OCI-LY1 (cell line): Measurements from ENCODE around the gene INPP5A.

Experiments used
- H2AFZ ChIP-seq: fragments of 200-600 bp; sonication (generic), shearing (Covaris generic); 2 replicates; pipeline ENCODE4 v1.6.0; 2014; ENCODE audit warnings: antibody characterized with exemption, mild to moderate bottlenecking, low read length
- H3F3A ChIP-seq: fragments of 200-600 bp; sonication (generic), shearing (Covaris generic); 2 replicates; pipeline ENCODE4 v1.6.0; 2014; ENCODE audit warnings: mild to moderate bottlenecking, antibody characterized with exemption, low read length, moderate library complexity; ENCODE audit not compliant: insufficient read depth
- H3K27ac ChIP-seq: fragments of 200-600 bp; sonication (generic); 2 replicates; pipeline ENCODE4 v1.5.1; 2014; ENCODE audit warnings: low read length, mixed run types, mild to moderate bottlenecking, low read depth; ENCODE audit not compliant: poor library complexity, severe bottlenecking
- H3K27me3 ChIP-seq: fragments of 200-600 bp; sonication (generic); 2 replicates; pipeline ENCODE4 v1.6.0; 2014; ENCODE audit warnings: antibody characterized with exemption, mild to moderate bottlenecking, low read length, moderate library complexity; ENCODE audit not compliant: insufficient read depth
- H3K36me3 ChIP-seq: fragments of 200-600 bp; sonication (generic); 2 replicates; pipeline ENCODE4 v1.6.1; 2014; ENCODE audit warnings: mild to moderate bottlenecking, antibody characterized with exemption, low read length, moderate library complexity, mixed read lengths; ENCODE audit not compliant: insufficient read depth
- H3K4me1 ChIP-seq: fragments of 200-600 bp; sonication (generic); 2 replicates; pipeline ENCODE4 v1.5.1; 2014; ENCODE audit warnings: mild to moderate bottlenecking, low read length, moderate library complexity; ENCODE audit not compliant: insufficient read depth, severe bottlenecking
- H3K4me2 ChIP-seq: fragments of 200-600 bp; sonication (generic), shearing (Covaris generic); 2 replicates; pipeline ENCODE4 v1.6.1; 2014; ENCODE audit warnings: low read length
- H3K4me3 ChIP-seq: fragments of 200-600 bp; sonication (generic); 2 replicates; pipeline ENCODE4 v1.5.1; 2014; ENCODE audit warnings: low read length, low read depth, mild to moderate bottlenecking, mixed read lengths; ENCODE audit not compliant: poor library complexity, severe bottlenecking
- H3K79me2 ChIP-seq: fragments of 200-600 bp; shearing (Covaris generic); 2 replicates; pipeline ENCODE4 v1.6.1; 2016; ENCODE audit warnings: mixed run types, low read length, mixed read lengths; ENCODE audit not compliant: insufficient read depth
- H3K9ac ChIP-seq: fragments of 200-600 bp; sonication (generic), shearing (Covaris generic); 2 replicates; pipeline ENCODE4 v1.6.1; 2014; ENCODE audit warnings: mild to moderate bottlenecking, low read length, mixed read lengths
- H3K9me2 ChIP-seq: fragments of 200-600 bp; sonication (generic), shearing (Covaris generic); 2 replicates; pipeline ENCODE4 v1.6.1; 2014; ENCODE audit warnings: low read depth, mild to moderate bottlenecking, low read length, mixed read lengths
- H3K9me3 ChIP-seq: fragments of 200-600 bp; shearing (Covaris generic); 2 replicates; pipeline ENCODE4 v1.6.1; 2014; ENCODE audit warnings: low read length, mixed read lengths
- H4K20me1 ChIP-seq: fragments of 200-600 bp; sonication (generic), shearing (Covaris generic); 2 replicates; pipeline ENCODE4 v1.6.0; 2016; ENCODE audit warnings: mild to moderate bottlenecking, low read length; ENCODE audit not compliant: insufficient read depth
- EZH2 ChIP-seq: fragments of 200-600 bp; sonication (generic), shearing (Covaris generic); IDR thresholded peaks from 2 replicates; pipeline ENCODE4 v1.8.0; 2017; ENCODE audit warnings: borderline replicate concordance, mixed run types, mild to moderate bottlenecking, antibody characterized with exemption, low read length, moderate library complexity, mixed read lengths
- TF ChIP-seq, protein P1 (sequence below): fragments of 200-600 bp; sonication (generic), shearing (Covaris generic); IDR thresholded peaks from 2 replicates; pipeline ENCODE4 v1.5.1; 2017; ENCODE audit warnings: mild to moderate bottlenecking, antibody characterized with exemption, low read length, moderate library complexity, mixed read lengths

INPP5A gene

GRCh38 chr10:132749371-132749795, 211.8 kb downstream of the INPP5A start:
- Histone ChIP-seq H3F3A (no peaks in the 10 kb centered on the region), H3K4me1 (no peaks in the 10 kb centered on the region), H3K9me2 (no peaks in the 10 kb centered on the region), H3K4me2 (no peak overlapping the region), H4K20me1 (no peaks in the 10 kb centered on the region), H3K9ac (no peak overlapping the region), H3K36me3 (no peaks in the 10 kb centered on the region), H3K9me3 (no peaks in the 10 kb centered on the region), H3K27ac (no peak overlapping the region), H3K79me2 (no peaks in the 10 kb centered on the region), H3K27me3 (no peaks in the 10 kb centered on the region; the same call in 1 of the 2 replicates), H3K4me3 (no peak overlapping the region), H2AFZ (no peak overlapping the region)
- TF ChIP-seq EZH2, result no peak
- TF ChIP-seq, protein P1, sequence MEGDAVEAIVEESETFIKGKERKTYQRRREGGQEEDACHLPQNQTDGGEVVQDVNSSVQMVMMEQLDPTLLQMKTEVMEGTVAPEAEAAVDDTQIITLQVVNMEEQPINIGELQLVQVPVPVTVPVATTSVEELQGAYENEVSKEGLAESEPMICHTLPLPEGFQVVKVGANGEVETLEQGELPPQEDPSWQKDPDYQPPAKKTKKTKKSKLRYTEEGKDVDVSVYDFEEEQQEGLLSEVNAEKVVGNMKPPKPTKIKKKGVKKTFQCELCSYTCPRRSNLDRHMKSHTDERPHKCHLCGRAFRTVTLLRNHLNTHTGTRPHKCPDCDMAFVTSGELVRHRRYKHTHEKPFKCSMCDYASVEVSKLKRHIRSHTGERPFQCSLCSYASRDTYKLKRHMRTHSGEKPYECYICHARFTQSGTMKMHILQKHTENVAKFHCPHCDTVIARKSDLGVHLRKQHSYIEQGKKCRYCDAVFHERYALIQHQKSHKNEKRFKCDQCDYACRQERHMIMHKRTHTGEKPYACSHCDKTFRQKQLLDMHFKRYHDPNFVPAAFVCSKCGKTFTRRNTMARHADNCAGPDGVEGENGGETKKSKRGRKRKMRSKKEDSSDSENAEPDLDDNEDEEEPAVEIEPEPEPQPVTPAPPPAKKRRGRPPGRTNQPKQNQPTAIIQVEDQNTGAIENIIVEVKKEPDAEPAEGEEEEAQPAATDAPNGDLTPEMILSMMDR, result no peak

- H3K4me1 ChIP-seq, result no peaks in the 10 kb centered on the region
Measured at GRCh38 chr10:132750936-132751335, 213.3 kb downstream of the INPP5A start.

DNA sequence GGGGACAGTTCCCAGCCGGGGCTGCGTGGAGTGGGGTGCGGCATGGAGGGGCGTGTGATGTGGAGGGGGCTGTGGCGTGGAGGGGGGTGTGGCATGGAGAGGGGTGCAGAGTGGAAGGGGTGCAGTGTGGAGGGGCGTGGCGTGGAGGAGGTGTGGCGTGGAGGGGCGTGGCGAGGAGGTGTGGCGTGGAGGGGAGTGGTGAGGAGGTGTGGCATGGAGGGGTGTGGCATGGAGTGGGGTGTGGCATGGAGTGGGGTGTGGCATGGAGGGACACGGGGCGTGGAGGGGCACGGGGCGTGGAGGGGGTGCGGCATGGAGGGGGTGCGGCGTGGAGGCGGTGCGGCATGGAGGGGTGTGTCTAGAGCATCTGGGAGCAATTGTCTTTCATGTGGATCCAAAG, 214.8 kb downstream of the INPP5A start:
- Histone ChIP-seq H2AFZ (no peak overlapping the region), H3K4me2 (no peak overlapping the region), H3F3A (no peaks in the 10 kb centered on the region), H3K27me3 (no peaks in the 10 kb centered on the region; the same call in 1 of the 2 replicates), H3K4me1 (no peaks in the 10 kb centered on the region), H4K20me1 (no peaks in the 10 kb centered on the region), H3K79me2 (no peaks in the 10 kb centered on the region), H3K9ac (no peak overlapping the region), H3K9me3 (no peaks in the 10 kb centered on the region), H3K27ac (no peak overlapping the region), H3K36me3 (no peaks in the 10 kb centered on the region), H3K9me2 (no peaks in the 10 kb centered on the region), H3K4me3 (no peak overlapping the region)
- TF ChIP-seq, protein P1, result no peak
- TF ChIP-seq EZH2, result no peak

More at GRCh38 chr10:132750936-132751335, 213.3 kb downstream of the INPP5A start:
- no peaks in the 10 kb centered on the region for H4K20me1 ChIP-seq
- H3K36me3 ChIP-seq, result no peaks in the 10 kb centered on the region
- no peak overlapping the region for H3K4me3 ChIP-seq
- H2AFZ ChIP-seq, result no peak overlapping the region
- H3K27ac ChIP-seq, result no peak overlapping the region
- no peak overlapping the region for H3K4me2 ChIP-seq
- H3K27me3 ChIP-seq, result no peaks in the 10 kb centered on the region; the same call in 1 of the 2 replicates
- H3K79me2 ChIP-seq, result no peaks in the 10 kb centered on the region
- H3F3A ChIP-seq, result no peaks in the 10 kb centered on the region
- no peaks in the 10 kb centered on the region for H3K9me2 ChIP-seq
- no peaks in the 10 kb centered on the region for H3K9me3 ChIP-seq
- no peak overlapping the region for H3K9ac ChIP-seq
- TF ChIP-seq EZH2, result no peak
- TF ChIP-seq, protein P1, result no peak
